Suppressor macrophage (primary cell): Measurements from ENCODE around the gene PCNX3.

Source experiments
- DNase-seq, 4 experiments: peaks; one replicate each; pipeline ENCODE4 v3.0.0-alpha.2; 2020 to 2022

Gene PCNX3

DNA sequence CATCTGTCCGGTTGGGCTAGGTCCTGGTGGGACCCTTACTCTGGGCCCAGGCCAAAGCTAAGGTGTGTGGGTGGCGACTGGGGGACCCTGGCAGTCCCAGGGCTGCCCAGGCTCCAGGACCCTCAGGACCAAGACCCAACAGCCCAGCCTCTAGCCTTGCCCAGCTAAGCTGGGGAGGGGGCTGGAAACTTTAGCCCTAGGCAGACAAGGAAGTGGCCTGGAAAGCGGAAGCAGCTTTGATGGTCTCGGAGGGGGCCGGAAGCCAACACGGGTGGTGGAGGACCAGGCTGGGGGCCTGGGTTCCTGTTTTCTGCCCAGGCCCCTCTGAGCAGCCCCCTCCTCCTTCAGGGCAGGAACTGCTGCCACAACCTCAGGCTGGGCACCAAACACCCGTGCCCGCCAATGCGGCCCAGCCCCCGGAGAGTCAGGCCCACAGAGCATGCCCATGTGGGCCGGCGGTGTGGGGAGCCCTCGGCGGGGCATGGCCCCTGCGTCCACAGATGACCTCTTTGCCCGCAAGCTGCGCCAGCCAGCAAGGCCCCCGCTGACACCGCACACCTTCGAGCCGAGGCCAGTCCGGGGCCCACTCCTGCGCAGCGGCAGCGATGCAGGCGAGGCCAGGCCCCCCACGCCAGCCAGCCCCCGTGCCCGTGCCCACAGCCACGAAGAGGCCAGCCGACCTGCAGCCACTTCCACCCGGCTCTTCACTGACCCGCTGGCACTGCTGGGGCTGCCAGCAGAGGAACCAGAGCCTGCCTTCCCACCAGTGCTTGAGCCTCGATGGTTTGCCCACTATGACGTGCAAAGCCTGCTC is 25.1 kb downstream of the PCNX3 start:
- peak; percentile 81 to 88 (median 86) for DNase-seq

GRCh38 chr11:65641297-65642013 is 25.9 kb downstream of the PCNX3 start:
- DNase-seq, result no peak

DNA sequence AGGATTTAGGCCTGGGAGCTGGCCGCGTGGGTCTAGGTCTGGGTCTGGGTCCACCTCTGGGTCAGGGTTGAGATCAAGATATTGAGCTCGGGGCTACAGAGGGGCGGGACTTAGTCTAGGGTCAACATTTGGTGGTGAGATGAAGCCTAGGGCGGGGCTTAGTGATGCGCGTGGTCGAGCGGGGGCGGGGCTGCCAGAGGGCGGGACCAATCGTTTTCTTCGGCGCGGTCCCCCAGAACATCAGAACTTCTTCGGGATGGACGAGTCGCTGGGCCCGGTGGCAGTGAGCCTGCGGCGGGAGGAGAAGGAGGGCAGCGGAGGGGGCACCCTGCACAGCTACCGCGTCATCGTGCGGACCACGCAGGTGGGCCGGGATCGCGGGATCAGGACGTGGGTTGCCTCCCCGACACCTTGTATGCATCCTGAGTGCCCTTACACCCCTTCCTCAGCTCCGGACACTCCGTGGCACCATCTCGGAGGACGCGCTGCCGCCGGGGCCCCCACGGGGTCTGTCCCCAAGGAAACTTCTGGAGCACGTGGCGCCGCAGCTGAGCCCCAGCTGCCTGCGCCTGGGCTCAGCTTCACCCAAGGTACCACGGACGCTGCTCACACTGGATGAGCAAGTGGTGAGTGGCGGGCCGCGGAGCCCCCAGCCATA is 26.6 kb downstream of the PCNX3 start:
- DNase-seq, result peak in 2 of 4 experiments; percentile 25 to 38

- DNase-seq, result no peak
Measured at GRCh38 chr11:65643971-65644370, 28.4 kb downstream of the PCNX3 start.

- no peak for DNase-seq
Measured at GRCh38 chr11:65644837-65645236, 29.3 kb downstream of the PCNX3 start.

- no peak for DNase-seq
Measured at GRCh38 chr11:65645710-65646109, 30.1 kb downstream of the PCNX3 start.

GRCh38 chr11:65646288-65646957 is 30.8 kb downstream of the PCNX3 start:
- no peak for DNase-seq

DNA sequence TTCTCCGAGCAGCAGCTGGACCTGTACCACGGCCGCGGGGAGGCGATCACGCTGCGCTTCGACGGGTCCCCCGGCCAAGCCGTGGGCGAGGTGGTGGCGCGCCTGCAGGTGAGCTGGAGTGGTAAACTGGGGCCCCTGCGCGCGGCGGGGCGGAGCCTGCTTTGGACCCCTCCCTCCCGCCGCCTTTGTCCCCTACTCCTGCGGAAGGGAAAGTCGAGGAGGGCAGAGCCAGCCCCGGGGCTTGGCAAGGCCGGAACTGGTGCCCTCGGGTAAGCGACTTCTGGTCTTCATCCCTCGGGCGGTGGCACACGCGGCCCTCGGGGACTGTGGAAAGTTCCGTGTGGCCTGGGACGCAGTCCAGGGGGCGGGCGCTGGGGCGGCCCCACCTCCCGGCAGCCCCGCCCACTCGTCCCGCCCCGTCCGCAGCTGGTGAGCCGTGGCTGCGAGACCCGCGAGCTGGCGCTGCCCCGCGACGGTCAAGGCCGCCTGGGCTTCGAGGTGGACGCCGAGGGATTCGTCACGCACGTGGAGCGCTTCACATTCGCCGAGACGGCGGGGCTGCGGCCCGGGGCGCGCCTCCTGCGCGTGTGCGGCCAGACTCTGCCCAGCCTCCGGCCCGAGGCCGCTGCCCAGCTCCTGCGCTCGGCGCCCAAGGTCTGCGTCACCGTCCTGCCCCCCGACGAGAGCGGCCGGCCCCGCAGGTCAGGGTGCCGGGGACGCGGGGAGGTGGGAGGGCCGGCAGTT is 31.6 kb downstream of the PCNX3 start:
- no peak for DNase-seq

GRCh38 chr11:65648997-65649493 is 33.5 kb downstream of the PCNX3 start:
- DNase-seq, result no peak

DNA sequence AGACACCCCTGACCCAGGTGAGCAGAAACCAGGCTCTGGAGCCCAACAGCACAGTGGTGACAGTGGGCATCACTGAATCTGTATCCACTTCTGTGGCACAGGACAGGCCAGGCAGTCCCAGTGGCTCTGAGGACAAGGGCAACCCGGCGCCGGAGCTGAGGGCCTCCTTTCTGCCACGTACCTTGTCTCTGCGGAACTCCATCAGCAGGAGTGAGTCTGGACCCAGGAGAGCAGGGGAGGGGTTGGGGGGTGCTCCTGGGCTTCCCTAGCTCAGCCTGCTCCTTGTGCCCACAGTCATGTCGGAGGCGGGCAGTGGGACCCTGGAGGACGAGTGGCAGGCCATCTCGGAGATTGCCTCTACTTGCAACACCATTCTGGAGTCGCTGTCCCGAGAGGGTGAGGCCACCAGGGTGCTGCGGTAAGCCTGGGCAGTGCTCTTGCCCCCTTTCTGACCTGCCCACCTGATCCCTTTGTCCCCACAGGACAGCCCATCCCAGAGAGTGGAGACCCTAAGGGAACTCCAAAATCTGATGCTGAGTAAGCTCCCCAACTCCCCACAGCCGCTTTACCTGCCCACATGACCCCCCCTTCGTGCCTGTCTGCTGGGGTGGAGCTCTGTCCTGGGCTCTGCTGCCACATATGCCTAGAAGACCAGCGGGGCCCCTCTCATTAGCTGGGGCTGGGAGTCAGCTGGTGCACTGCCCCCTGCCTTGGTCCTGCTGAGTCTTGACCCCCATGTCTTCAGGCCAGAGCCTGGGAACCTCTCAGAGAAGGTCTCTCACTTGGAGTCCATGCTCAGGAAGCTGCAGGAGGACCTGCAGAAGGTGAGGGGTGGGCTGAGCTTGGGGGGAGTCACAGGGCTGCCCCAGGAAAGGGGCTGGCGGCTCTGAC is 34.3 kb downstream of the PCNX3 start:
- DNase-seq, result no peak

DNA sequence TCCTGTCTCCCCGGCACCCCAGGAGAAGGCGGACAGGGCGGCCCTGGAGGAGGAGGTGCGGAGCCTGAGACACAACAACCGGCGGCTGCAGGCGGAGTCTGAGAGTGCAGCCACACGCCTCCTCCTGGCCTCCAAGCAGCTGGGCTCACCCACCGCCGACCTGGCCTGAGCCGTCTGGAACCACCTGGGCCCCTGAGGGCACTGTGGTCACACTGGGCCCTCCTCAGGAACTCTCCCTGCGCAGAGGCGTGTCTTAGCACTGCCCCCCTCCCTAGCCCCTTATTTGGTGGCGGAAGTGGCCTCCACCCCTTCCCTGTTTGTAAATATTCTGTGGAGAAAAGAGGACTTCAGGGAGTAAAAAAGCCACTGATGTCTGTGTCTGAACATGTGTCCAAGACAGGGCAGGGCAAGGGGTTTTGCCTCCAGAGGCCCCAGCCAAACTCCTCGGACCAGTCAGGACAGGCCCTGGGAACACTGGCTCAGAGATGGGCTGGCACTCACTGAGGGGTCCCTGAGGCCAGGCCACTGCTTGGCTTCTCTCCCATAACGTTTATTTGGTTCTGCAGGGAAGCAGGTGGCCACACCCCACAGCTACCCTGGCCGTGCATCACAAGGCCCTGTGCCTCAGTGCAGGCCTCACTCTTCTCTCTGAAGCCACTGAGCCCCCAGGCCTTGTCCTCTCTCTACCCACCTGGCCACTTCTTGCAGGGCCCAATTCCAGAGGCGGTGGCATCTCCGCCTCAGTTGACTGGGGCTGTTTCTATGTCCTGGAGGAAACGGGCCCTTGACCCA is 35.2 kb downstream of the PCNX3 start:
- DNase-seq, result no peak

- DNase-seq, result no peak
Measured at GRCh38 chr11:65651339-65651588, 35.7 kb downstream of the PCNX3 start.

- DNase-seq, result peak in 2 of 4 experiments; percentile 14 to 18
Measured at GRCh38 chr11:65651589-65652510, 36.3 kb downstream of the PCNX3 start.

DNA sequence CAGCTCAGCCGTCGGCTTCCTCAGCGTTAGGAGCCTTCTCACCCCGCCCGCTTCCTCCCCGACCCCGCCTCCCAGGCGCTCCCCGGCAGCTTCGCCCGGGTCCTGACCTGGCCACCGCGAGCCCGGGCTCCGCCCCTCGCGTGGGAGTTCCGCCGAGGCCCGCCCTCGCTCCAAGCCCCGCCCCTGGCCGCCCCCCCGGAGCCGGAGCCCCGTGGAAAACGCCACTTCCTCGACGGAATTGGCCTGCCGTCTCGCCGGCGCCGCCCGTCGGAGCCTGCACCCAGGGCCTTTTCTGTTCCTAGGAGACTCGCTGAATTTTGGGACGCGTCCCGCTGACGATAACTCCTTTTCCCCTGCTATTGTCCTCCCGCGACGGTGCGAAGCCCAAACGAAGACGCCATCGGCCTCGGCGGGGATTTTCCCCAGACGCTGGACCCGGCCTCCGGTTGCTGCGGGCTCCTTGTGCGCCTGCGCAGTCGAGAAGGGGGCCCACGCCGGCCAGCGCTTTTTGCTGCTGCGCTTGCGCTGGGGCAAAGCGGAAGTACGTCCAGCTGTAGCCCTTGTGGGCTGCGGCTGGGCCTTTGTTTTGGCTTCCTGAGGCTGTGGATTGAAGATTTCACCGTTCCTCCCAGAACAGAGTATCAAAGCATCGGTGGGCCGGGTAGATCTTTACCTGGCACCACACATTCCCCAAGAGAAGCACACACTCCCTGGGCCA is 37.1 kb downstream of the PCNX3 start:
- peak; percentile 97 to 99 (median 98) for DNase-seq

DNA sequence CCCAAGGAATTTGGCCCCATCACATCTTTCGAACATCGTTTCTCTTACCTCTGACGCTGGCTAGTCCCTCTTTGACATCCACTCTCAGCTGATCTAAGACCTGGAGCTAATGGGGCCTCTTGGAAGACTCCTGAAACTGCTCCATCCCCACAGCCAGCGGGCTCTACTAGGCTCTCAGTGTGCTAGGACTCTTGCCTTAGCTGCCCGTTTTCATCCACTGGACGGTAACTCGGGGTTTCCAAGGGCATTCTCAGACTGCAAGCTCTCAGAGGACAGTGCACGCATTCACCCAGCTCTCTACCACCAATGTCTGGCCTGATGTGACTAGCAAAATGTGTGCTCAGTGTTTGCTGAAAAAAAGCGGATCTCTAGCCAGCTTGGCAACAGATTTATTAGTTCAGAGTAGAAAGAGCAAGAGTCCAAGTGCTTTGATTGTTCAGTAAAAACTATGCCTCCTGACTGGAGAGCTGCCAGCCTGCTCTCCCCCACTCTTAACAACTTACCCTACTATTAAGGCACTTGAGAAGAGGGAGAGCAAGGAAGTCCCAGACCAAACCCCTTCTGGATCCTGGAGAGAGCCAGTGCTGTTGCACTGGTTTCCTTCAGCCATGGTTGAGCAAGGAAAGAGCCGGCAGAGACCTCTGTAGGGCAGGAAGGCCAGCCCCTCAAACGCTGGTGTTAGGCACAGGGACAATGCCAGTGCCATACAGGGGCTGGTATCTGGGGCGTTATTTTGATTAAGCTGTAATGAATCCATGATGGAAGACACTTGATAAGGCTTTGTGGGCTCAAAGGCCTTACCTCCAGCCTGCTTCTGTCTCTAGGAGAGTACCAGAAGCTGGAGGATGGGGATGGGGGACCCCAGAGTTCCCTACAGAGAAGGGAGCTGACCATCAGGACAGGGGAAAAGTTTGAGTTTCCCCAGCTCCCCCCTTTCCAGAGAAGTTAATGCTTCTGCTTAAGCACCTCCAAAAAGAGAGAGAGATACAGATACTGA is 38.0 kb downstream of the PCNX3 start:
- DNase-seq, result no peak

DNA sequence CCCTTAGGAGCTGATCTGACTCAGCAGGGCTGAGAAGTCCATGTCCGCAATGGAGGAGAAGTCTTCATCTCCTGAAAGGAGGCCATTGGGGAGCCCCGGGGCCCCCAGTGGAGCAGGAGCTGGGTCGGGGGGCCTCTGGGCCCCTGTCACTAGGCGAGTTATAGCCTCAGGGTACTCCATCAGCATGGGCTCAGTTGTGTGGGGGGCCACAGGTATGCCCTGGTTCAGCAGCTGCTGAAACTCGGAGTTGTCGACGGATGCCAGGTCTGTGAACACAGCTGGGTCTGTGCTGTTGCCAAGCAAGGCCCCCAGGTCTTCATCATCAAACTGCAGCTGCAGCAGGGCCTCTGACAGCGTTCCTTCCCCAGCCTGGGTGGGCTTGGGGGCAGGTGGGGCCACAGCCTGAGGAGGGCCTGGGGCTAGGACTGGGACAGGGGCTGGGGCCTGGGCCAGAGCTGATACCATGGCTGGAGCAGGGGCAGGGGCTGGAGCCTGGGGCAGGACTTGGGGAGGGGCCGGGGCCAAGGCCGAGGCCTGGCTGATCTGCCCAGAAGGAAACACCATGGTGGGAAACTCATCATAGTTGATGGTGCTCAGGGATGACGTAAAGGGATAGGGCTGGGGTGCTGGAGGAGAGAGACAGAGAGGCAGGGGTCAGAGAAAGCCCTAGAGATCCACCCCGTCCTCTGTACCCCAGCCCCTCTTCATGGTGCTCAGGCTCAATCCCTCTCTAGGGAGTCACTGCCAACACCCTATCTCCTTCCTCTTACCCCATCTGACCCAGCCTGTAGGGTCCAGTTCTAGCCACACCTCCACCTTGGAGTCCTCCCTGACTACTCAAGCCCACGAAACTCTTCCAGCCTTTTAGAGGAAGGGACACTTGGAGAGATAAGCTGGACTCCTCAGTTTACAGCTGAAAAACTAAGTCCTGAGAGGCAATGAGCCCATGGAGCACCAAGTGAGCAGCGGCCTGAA is 39.1 kb downstream of the PCNX3 start:
- no peak for DNase-seq
